ENCODE measurements around the gene EIF6. TPM values are rescaled to one million over a fixed set of nuclear protein-coding genes. Genes with fewer than 3 reads are reported as not detected.

EIF6 gene
- total RNA-seq, 2 donors from 2014 or later: 23.3 to 35.6 TPM

DNA sequence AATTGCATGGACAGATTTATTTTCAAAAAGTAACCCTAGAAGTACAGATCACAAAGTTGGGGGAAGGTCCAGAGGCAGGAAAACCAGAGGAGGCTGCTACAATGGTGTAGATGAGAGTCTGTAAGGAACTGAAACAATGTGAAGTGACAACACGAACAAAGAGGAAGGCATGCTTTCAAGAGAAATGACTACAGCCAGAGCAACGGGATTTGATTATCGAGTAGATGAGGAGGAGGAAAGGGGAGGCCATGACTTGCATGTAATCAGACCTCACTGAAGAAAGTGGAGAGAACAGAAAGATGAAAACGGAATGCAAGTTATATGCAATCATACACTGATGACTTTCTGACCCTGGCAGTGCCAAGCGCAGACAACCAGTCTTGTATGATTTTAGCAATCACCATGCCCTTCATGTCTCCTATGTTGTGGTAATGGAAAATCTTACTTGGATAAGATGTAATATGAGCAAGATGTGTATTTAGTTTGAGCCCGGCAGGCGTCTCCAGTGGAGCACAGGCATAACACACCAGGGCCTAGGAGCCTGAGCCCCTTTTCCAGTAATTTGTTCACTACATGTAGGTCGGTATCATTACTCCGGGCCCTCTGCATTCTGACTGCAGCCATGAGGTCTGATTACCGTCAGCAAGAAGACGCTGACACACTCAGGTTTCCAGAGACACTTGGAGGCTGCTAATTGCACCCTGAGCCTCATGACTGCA is 41.6 kb upstream of the EIF6 start:
- H3K27ac ChIP-seq: no peak overlapping the region
- no peaks in the 10 kb centered on the region for H3K9me3 ChIP-seq
- DNase-seq (no peak), ATAC-seq (no peak)
- no peaks in the 10 kb centered on the region for H3K36me3 ChIP-seq (replicated peaks in 1 of 2; ENCODE audit: insufficient read depth in 1 of 2, low read depth in 2 of 2)
- WGBS, 2 donors: 80 to 89% methylated on average over 11 of the region's 11 CpGs
- intact Hi-C loops (cut with DNase I): no loop called here
- H3K4me3 ChIP-seq: no peak overlapping the region
- H3K27me3 ChIP-seq: no peaks in the 10 kb centered on the region
- TF ChIP-seq, protein P1, sequence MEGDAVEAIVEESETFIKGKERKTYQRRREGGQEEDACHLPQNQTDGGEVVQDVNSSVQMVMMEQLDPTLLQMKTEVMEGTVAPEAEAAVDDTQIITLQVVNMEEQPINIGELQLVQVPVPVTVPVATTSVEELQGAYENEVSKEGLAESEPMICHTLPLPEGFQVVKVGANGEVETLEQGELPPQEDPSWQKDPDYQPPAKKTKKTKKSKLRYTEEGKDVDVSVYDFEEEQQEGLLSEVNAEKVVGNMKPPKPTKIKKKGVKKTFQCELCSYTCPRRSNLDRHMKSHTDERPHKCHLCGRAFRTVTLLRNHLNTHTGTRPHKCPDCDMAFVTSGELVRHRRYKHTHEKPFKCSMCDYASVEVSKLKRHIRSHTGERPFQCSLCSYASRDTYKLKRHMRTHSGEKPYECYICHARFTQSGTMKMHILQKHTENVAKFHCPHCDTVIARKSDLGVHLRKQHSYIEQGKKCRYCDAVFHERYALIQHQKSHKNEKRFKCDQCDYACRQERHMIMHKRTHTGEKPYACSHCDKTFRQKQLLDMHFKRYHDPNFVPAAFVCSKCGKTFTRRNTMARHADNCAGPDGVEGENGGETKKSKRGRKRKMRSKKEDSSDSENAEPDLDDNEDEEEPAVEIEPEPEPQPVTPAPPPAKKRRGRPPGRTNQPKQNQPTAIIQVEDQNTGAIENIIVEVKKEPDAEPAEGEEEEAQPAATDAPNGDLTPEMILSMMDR (IDR thresholded peaks at IDR 0.05): no peak
- no peak for TF ChIP-seq POLR2A (IDR thresholded peaks at IDR 0.05)
- H3K4me1 ChIP-seq: peaks cover 11% of the 10 kb centered on the region

DNA sequence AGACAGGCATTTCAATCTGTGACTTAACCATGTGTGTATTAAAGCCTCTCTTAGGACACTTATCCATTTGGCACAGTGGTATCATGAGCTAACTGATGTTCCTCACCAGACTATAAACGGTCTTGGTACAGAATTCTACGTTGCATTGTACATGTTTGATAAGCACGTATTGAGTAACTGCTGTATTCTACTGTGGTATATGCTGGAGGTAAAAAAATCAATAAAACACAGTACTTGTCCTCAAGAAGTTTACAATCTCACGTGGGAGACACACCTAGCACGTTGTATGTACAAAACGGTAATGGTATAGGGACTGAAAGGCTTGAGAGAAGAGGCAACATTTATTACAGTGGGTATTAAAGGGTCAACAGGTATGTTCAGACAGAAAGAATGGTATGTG is 40.8 kb upstream of the EIF6 start:
- Histone ChIP-seq H3K9me3 (no peaks in the 10 kb centered on the region), H3K36me3 (replicated peaks in 1 of 2; ENCODE audit: insufficient read depth in 1 of 2, low read depth in 2 of 2) (no peaks in the 10 kb centered on the region), H3K27me3 (no peaks in the 10 kb centered on the region), H3K27ac (no peak overlapping the region), H3K4me3 (no peak overlapping the region), H3K4me1 (peaks cover 11% of the 10 kb centered on the region)
- WGBS, 2 donors: 72 to 86% methylated on average over 6 of the region's 6 CpGs
- no peak for DNase-seq
- no peak for TF ChIP-seq POLR2A (IDR thresholded peaks at IDR 0.05)
- TF ChIP-seq, protein P1 (IDR thresholded peaks at IDR 0.05): no peak
- intact Hi-C loops (cut with DNase I): no loop called here
- ATAC-seq: no peak

DNA sequence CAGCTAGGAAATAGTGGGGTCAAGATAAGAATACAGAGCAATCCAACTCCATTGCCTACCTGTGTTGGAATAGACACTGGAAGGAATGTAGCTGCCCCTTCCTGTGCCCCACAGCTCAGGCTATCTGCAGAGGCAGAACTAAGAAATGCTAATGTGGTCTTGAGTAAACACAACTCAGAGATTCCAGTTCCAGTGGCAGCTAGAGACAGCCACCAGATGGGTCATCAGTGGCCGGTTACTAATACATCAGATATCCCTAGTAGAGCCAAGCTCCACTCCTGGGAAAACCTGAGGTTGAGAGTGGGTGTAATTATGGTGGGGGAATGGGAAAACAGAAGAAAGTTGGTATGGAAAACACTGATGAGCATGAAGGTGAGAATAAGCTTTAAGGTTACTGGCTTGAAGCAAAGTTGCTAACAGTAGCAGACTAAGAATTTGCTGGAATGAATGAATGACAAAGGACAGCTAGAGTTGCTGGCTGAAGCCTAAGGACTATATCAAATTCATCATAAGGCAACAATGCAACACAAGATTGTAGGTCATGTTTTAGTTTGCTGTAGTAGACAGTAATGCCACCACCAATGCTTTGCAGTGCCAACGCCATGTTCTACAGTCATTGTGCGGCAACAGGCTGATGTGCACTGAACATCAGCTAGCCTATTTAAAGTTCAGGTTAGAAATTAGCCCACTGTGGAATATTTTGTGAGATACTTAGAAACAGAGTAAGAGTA is 36.0 kb upstream of the EIF6 start:
- 87 to 90% methylated on average over 3 of the region's 3 CpGs for WGBS, 2 donors
- peaks cover 17% of the 10 kb centered on the region for H3K4me1 ChIP-seq
- H3K9me3 ChIP-seq: no peaks in the 10 kb centered on the region
- DNase-seq (no peak), ATAC-seq (no peak)
- no peaks in the 10 kb centered on the region for H3K27me3 ChIP-seq
- H3K27ac ChIP-seq: no peak overlapping the region
- TF ChIP-seq, protein P1 (IDR thresholded peaks at IDR 0.05): no peak
- no peak for TF ChIP-seq POLR2A (IDR thresholded peaks at IDR 0.05)
- intact Hi-C loops (cut with DNase I): no loop called here
- no peaks in the 10 kb centered on the region for H3K36me3 ChIP-seq (replicated peaks in 1 of 2; ENCODE audit: insufficient read depth in 1 of 2, low read depth in 2 of 2)
- H3K4me3 ChIP-seq: no peak overlapping the region

DNA sequence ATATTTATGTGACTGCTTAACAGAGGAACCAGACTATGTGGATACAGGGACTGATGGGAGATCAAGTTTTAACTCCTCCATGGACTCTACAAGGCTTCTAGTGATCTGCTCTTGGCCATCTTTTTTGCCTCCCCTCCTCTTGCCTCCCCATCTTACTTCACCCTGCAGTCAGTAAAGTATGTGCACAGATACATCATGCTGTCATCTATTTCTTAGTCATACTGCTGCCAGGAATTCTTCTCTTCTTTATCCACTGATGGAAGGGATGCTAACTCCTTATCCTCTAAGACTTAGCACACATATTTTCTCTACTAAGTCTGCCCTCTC is 35.3 kb upstream of the EIF6 start:
- TF ChIP-seq POLR2A (IDR thresholded peaks at IDR 0.05): no peak
- TF ChIP-seq, protein P1 (IDR thresholded peaks at IDR 0.05): no peak
- H3K27me3 ChIP-seq: no peaks in the 10 kb centered on the region
- peaks cover 17% of the 10 kb centered on the region for H3K4me1 ChIP-seq
- no peaks in the 10 kb centered on the region for H3K9me3 ChIP-seq
- no peak overlapping the region for H3K4me3 ChIP-seq
- no peaks in the 10 kb centered on the region for H3K36me3 ChIP-seq (replicated peaks in 1 of 2; ENCODE audit: insufficient read depth in 1 of 2, low read depth in 2 of 2)
- no peak for ATAC-seq
- intact Hi-C loops (cut with DNase I): no loop called here
- DNase-seq: no peak
- peak overlapping the region in 1 of 4 donors; percentile 63 for H3K27ac ChIP-seq

Data from body of pancreas (tissue), 4 donors.